ENCODE results near the gene E2F6. TPM values are rescaled to one million over a fixed set of nuclear protein-coding genes. Genes with fewer than 3 reads are reported as not detected.

The E2F6 gene
- total RNA-seq, 1 donor from 2014 or later = 12.1 TPM

GRCh38 chr2:11466307-11467128 lies 557 bp upstream of the E2F6 start:
- peak overlapping the region; percentile 77 for H3K4me3 ChIP-seq (ENCODE audit: low read depth, low read length)
- H3K36me3 ChIP-seq (ENCODE audit: control insufficient read depth, insufficient read depth, low read length) = peaks cover 2% of the 10 kb centered on the region
- no peak for TF ChIP-seq CTCF (IDR thresholded peaks at IDR 0.05; ENCODE audit: insufficient read depth, low read length, severe bottlenecking)
- no peak for FAIRE-seq
- no peak for DNase-seq (ENCODE audit: low read depth)
- no peaks in the 10 kb centered on the region for H3K27me3 ChIP-seq (ENCODE audit: control insufficient read depth, insufficient read depth, low read length)

- Histone ChIP-seq H3K4me3 (ENCODE audit: low read depth, low read length) (peak overlapping the region; percentile 77), H3K36me3 (ENCODE audit: control insufficient read depth, insufficient read depth, low read length) (peaks cover 2% of the 10 kb centered on the region), H3K27me3 (ENCODE audit: control insufficient read depth, insufficient read depth, low read length) (no peaks in the 10 kb centered on the region)
- no peak for TF ChIP-seq CTCF (IDR thresholded peaks at IDR 0.05; ENCODE audit: insufficient read depth, low read length, severe bottlenecking)
- no peak for DNase-seq (ENCODE audit: low read depth)
- FAIRE-seq = no peak
These were observed 864 bp downstream of the E2F6 start for GRCh38 chr2:11465110-11465484.

- Histone ChIP-seq H3K4me3 (ENCODE audit: low read depth, low read length) (no peak overlapping the region), H3K36me3 (ENCODE audit: control insufficient read depth, insufficient read depth, low read length) (peaks cover 4% of the 10 kb centered on the region), H3K27me3 (ENCODE audit: control insufficient read depth, insufficient read depth, low read length) (no peaks in the 10 kb centered on the region)
- FAIRE-seq (no peak), DNase-seq (ENCODE audit: low read depth) (no peak)
- no peak for TF ChIP-seq CTCF (IDR thresholded peaks at IDR 0.05; ENCODE audit: insufficient read depth, low read length, severe bottlenecking)
These were observed 6.1 kb downstream of the E2F6 start for GRCh38 chr2:11459816-11460215.

- no peak for TF ChIP-seq CTCF (IDR thresholded peaks at IDR 0.05; ENCODE audit: insufficient read depth, low read length, severe bottlenecking)
- DNase-seq (ENCODE audit: low read depth) (no peak), FAIRE-seq (no peak)
- Histone ChIP-seq H3K27me3 (ENCODE audit: control insufficient read depth, insufficient read depth, low read length) (no peaks in the 10 kb centered on the region), H3K36me3 (ENCODE audit: control insufficient read depth, insufficient read depth, low read length) (peaks cover 1% of the 10 kb centered on the region), H3K4me3 (ENCODE audit: low read depth, low read length) (no peak overlapping the region)
These were observed 7.2 kb downstream of the E2F6 start for GRCh38 chr2:11458753-11459152.

- Histone ChIP-seq H3K4me3 (ENCODE audit: low read depth, low read length) (no peak overlapping the region), H3K36me3 (ENCODE audit: control insufficient read depth, insufficient read depth, low read length) (peaks cover 1% of the 10 kb centered on the region), H3K27me3 (ENCODE audit: control insufficient read depth, insufficient read depth, low read length) (no peaks in the 10 kb centered on the region)
- FAIRE-seq (no peak), DNase-seq (ENCODE audit: low read depth) (no peak)
- no peak for TF ChIP-seq CTCF (IDR thresholded peaks at IDR 0.05; ENCODE audit: insufficient read depth, low read length, severe bottlenecking)
These were observed 8.0 kb downstream of the E2F6 start for GRCh38 chr2:11457935-11458334.

GRCh38 chr2:11456251-11456650 lies 9.7 kb downstream of the E2F6 start:
- Histone ChIP-seq H3K4me3 (ENCODE audit: low read depth, low read length) (no peak overlapping the region), H3K27me3 (ENCODE audit: control insufficient read depth, insufficient read depth, low read length) (no peaks in the 10 kb centered on the region), H3K36me3 (ENCODE audit: control insufficient read depth, insufficient read depth, low read length) (peaks cover 3% of the 10 kb centered on the region)
- DNase-seq (ENCODE audit: low read depth) (no peak), FAIRE-seq (no peak)
- no peak for TF ChIP-seq CTCF (IDR thresholded peaks at IDR 0.05; ENCODE audit: insufficient read depth, low read length, severe bottlenecking)
